GM21528 (cell line): ENCODE results near the gene JPH2.

ENCODE experiments used
- ATAC-seq: cut with Tn5 transposase; IDR thresholded peaks from one replicate; pipeline ENCODE4 v1.9.1; 2021; ENCODE audit warnings: mild to moderate bottlenecking, moderate library complexity; ENCODE audit not compliant: unreplicated experiment, low FRiP score

JPH2 gene

DNA sequence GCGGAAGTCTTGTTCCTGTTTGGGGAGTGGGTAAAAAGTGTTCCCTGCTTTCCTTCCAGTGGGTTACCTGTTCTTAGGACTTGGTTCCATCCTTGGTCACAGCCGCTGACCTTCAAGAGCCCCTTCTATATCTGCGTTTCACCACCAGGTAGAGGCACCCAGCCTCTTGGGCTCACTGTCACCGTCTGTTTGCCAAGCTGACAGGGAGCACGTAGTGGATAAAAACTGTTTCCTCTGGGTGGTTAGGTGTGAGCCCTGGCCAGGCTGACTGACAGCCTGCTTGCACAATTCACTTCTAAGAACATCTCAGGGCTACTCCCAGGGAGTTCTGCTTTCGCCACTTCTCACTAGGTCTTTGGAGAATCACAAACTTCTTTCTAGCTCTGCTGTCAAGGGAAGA lies 1.8 kb upstream of the JPH2 start:
- no peak for ATAC-seq

DNA sequence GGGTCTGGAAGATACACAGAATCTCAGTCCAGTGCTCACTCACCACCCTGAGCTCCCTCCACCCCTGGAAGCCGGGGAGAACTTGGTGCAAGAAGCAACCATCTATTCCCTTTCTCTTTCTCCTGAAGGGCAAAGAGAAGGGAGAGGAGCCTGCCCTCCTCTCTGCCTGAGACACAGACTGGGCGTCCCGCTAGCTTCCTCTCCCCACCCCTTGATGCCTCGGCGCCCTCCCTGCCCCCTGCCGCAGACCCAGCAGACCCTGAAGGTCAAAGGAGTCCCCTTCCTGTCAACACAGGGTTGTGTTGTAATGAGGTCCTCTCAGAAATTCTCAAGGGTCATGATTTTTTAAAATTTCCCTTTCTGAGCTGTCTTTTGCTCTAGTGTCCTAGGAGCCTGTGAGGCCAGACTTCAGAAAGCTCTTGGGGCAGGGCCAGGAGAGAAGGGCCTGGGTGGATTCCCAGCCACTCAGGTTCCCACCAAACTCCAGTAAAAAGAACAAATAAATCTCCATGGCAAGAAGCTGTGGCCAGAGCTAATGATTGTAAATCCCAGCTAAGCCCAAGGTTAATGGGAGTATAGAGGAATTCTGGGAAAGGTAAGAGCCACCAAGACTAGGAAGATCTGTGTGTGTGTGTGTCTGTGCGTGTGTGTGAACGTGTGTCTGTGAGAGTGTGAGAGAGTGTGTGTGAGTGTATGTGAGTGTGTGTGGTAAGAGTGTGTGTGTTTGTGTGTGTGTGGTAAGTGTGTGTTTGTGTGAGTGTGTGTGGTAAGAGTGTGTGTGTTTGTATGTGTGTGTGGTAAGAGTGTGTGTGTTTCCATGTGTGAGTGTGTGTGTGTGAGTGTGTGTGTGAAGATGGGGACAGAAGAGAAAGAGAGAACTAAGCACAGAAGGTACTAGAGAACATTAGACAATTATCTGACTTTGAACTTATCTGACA lies 1.1 kb upstream of the JPH2 start:
- ATAC-seq: no peak

DNA sequence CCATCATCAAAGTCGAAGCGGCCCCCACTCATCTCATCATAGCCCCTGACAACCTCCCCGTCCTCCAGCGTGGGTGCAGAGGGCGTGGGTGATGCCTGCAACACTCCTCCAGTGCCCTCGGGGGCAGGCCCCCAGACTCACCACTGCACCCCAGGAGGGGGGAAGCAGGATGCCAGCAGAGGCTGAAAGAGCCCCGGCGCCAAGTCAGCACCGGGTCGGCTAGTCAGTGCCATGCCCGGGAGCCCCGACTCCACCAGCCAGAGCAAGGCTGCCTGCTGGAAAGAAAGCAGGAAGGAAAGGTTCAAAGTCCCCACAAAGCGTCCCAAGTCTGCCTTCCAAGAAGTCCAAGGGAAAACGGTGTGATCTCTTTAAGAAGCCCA lies 324 bp downstream of the JPH2 start:
- ATAC-seq: no peak

- no peak for ATAC-seq
These were observed 787 bp downstream of the JPH2 start for GRCh38 chr20:44186201-44186600.

- ATAC-seq: no peak
These were observed 1.4 kb downstream of the JPH2 start for GRCh38 chr20:44185574-44185973.

DNA sequence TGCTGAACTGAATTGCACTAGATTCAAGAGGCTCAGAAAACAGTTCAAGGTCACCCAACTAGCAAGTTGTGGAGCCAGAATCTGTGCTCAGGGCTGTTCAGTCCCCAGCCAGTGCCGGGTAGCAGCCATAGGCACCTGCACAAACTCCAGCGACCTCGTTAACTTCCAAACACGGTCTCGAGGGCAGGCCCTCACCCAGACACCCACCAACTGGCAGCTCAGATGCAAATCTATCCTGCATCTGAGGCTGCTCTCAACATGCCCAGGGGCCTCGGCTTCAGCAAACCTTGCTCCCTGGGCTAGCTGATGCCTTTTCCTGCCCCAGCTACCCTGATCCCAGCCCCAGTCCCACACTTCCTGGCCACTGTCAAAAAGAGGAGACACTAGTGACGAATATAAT lies 3.7 kb downstream of the JPH2 start:
- ATAC-seq: no peak

- no peak for ATAC-seq
These were observed 4.1 kb downstream of the JPH2 start for GRCh38 chr20:44182863-44183262.

GRCh38 chr20:44182135-44182765 lies 4.7 kb downstream of the JPH2 start:
- ATAC-seq: no peak

DNA sequence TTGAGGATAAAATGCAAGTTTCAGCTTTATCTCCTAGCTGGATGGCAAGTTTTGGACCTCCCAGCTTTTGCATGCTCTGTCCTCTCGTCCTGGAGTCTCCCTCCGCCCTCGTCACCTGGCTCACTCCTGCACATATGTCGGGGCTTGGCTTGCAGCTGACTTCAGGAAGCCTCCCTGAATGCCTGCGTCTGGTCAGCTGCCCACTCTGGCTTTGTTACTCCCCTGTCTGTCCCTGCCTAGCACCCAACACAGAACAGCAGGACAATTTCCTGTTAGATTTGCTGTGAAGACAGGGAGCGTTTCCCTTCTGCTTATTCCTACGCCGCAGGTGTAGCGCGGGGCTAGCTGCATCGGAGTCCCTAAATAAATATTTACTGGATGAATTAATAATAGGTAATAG lies 5.4 kb downstream of the JPH2 start:
- no peak for ATAC-seq

DNA sequence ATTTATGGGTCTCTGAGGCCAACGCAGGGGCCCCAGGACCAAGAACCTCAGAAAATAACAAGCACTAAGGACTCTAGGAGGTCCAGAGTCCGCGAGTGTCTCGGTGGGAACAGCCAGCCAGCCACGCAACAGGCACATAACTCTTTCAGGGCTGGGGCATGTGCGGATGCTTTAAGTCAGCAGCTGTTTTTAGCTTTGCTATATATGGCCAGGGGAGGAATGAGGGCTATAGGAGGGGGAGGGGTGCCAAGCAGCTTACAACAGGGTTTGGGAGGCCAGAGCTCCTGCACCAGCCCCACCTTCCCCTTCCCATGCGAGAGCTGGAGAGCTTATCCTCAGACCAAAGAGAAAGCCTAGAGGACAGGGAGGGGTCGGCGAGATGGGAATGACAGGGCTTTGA lies 6.2 kb downstream of the JPH2 start:
- ATAC-seq: no peak

DNA sequence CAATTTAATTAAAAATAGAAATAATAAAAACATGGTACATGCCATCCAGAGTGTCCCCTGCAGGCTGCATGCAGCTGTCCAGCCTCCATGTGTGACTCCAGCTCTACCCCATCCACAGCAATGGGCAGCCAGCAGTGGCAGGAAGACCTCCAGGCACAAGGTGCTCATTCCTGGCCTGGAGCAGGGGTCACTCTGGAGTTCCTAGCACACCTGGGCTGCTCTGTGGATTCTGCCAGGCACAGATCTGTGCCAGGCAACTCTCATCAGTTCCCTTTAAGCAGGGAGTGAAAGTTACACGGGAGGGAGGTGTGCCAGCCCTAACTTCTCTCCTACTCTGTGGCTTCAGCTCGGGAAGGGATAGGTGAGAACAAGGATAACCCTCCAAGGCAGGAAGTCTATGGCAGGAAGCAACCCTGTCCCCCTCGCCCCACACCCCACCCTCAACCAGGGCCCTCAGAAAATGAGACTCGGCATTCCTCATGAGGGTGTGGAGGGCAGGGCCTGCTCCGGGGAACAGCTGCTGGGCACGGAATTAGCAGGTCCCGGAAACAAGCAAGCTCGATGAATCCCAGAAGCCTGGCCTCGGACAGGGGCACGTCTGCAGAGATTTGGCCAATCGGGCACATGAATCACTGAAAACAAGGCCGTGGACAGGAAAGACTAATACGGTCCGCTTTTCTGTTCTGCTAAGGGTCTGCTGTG lies 10.0 kb downstream of the JPH2 start:
- no peak for ATAC-seq

DNA sequence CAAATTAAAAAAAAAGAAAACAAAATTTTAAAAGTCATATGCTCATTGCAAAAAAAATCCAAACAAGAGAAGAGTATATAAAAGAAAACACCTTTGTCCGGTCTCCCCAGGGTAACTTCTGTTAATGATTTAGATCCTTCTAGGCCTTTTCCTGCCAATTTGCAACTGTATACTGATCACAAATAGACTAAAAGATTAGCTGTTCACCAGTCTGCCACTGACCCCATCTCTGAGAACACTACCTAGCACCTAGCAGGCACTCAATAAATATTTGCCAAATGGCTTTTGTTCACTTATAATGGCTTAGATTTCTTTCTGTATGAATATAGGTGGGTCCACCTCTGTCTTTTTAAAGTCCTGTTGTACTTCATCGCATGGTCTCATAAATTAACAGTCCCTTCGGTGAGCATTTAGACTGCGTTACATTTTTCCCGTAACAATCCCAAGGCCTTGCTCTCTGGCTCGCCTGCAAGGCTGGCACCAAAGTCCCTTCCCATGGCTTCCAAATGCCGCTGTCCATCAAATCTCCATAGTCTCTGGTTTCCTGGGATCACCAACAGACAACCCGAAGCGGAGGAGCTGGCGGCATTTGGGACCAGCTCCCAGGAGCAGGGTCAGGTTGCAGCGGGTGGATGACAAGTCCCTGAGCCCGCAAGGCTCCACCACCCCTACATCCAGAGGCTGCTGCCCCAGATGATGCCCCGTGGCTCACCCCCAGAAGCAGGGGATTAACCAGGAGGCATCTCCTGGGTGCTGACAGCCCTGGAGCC lies 11.8 kb downstream of the JPH2 start:
- no peak for ATAC-seq

DNA sequence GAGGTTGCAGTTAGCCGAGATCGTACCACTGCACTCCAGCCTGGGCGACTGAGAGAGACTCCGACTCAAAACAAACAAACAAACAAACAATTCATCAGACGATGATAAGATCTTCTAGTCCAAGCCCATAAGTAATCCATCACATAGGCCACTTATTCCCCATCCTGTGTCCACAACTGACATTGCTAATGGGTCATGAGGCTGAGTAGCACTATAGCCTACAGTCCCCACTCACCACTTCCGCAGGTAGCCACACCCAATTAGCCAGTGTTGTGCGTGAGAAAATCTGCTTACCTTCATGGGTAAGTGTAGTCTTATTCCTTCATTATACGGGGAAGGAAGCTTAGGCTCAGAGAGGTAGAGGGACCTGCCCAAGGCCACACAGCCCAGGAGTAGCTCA lies 13.1 kb downstream of the JPH2 start:
- no peak for ATAC-seq

GRCh38 chr20:44173116-44173515 lies 13.9 kb downstream of the JPH2 start:
- ATAC-seq: no peak

GRCh38 chr20:44172572-44172950 lies 14.4 kb downstream of the JPH2 start:
- no peak for ATAC-seq

GRCh38 chr20:44171775-44172571 lies 15.0 kb downstream of the JPH2 start:
- ATAC-seq: no peak

- ATAC-seq: no peak
These were observed 16.1 kb downstream of the JPH2 start for GRCh38 chr20:44170816-44171410.

DNA sequence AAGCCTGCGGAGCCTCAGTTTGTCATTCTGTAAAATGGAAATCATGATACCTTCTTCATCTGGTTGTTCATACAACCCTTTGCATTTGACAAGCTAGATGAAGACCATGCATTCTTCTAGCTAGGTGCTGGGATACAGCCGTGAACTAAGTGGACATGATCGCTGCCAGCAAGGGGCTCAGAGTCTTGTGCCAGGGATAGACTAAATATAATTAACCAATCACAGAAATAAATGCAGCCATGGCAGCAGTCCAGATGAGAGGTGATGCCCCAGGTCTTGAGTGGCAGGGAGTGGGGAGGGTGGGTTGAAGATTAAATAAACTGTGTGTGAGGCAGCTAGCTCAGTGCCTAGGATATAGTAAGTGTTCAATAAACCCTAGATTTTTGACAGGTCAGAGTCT lies 19.3 kb downstream of the JPH2 start:
- no peak for ATAC-seq

- ATAC-seq: no peak
These were observed 20.5 kb downstream of the JPH2 start for GRCh38 chr20:44166477-44166876.

- ATAC-seq: no peak
These were observed 21.0 kb downstream of the JPH2 start for GRCh38 chr20:44166008-44166407.
